Measurements from ENCODE around the gene KDM4C. TPM values are rescaled to one million over a fixed set of nuclear protein-coding genes. Genes with fewer than 3 reads are reported as not detected.

Gene KDM4C
- total and polyA plus RNA-seq, 2 of the 8 experiments (the other 6 are each of a cell fraction or from before 2014, with no cell fraction given) = 13.0 to 26.1 TPM

DNA sequence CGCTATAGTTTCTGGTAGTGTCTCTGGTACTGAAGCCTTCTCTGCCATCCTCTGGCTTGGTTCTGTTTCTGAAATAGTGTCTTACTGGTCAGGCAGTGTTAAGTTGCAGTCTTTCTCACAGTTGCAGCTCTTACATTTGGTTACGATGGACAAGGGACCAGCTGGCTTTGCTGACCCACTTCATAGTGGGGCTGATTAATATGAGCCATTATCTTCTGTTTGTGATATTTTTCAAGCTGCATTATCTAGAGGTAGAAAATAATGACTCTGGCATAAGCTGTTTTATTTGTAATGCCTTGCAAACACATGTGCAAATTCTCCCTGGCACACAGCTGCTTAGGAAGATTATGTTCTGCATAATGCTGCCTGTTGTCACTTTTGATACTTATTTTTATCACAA is 199.1 kb downstream of the KDM4C start:
- Histone ChIP-seq H3K4me2 (ENCODE audit: insufficient read depth in 1 of 2, low read depth in 2 of 2, low read length in 2 of 2) (no peak overlapping the region), H3K27me3 (replicated peaks in 1 of 4; ENCODE audit: control insufficient read depth in 3 of 4, extremely low read depth in 1 of 4, insufficient read depth in 3 of 4, low read length in 3 of 4) (no peaks in the 10 kb centered on the region), H2BK5ac (ENCODE audit: low read depth, low read length) (no peak overlapping the region), H4K20me1 (replicated peaks in 1 of 2; ENCODE audit: control insufficient read depth in 1 of 2, insufficient read depth in 2 of 2, low read length in 2 of 2) (no peaks in the 10 kb centered on the region), H3K4me3 (ENCODE audit: extremely low read depth in 1 of 4, insufficient read depth in 2 of 4, low read depth in 3 of 4, low read length in 4 of 4) (no peak overlapping the region), H2BK120ac (replicated peaks; ENCODE audit: low read depth, low read length) (no peak overlapping the region), H3K23me2 (ENCODE audit: low read depth, low read length) (no peaks in the 10 kb centered on the region), H3K14ac (ENCODE audit: insufficient read length) (no peak overlapping the region), H3K79me1 (ENCODE audit: low read depth, low read length) (no peaks in the 10 kb centered on the region), H3K18ac (ENCODE audit: extremely low read depth, low read length) (no peak overlapping the region), H3K4me1 (replicated peaks in 1 of 4; ENCODE audit: control insufficient read depth in 3 of 4, insufficient read depth in 4 of 4, low read length in 3 of 4) (peaks cover 0 to 7% (median 1%) of the 10 kb centered on the region in 4 experiments; a peak in 4 of 7 replicates), H3K9ac (replicated peaks in 1 of 4; ENCODE audit: extremely low read depth in 1 of 4, low read depth in 3 of 4, low read length in 3 of 4) (no peak overlapping the region), H4K5ac (ENCODE audit: insufficient read length, low read depth, low read length) (no peak overlapping the region), H2AK5ac (ENCODE audit: low read depth, low read length) (no peak overlapping the region), H3K9me3 (ENCODE audit: insufficient read depth in 2 of 2, low read depth in 1 of 2, low read length in 1 of 2) (no peaks in the 10 kb centered on the region), H3K27ac (ENCODE audit: low read depth, low read length) (no peak overlapping the region), H4K8ac (ENCODE audit: extremely low read depth, insufficient read depth, low read length) (no peak overlapping the region), H2BK12ac (ENCODE audit: low read depth, low read length) (no peak overlapping the region), H3K4ac (replicated peaks; ENCODE audit: insufficient read length, low read depth, low read length) (no peak overlapping the region), H4K91ac (replicated peaks; ENCODE audit: insufficient read length, low read length) (no peak overlapping the region), H2BK20ac (ENCODE audit: low read length) (no peak overlapping the region), H3K36me3 (ENCODE audit: control insufficient read depth in 2 of 4, insufficient read depth in 4 of 4, low read length in 3 of 4) (no peaks in the 10 kb centered on the region), H3K56ac (replicated peaks; ENCODE audit: insufficient read length, low read depth, low read length) (no peak overlapping the region), H3K79me2 (ENCODE audit: control insufficient read depth in 1 of 2, insufficient read depth in 2 of 2, low read length in 2 of 2) (0 out of 4 replicates have a peak, but pooled peaks cover 0 to 2% of the 10 kb centered on the region in 2 experiments), H2BK15ac (ENCODE audit: low read length) (no peak overlapping the region), H2AFZ (ENCODE audit: low read length) (no peak overlapping the region), H3K23ac (ENCODE audit: insufficient read length) (no peak overlapping the region)
- DNase-seq (ENCODE audit: low read depth in 1 of 2, low spot score in 2 of 2) (no peak), FAIRE-seq (no peak)
- POLR2A ChIA-PET (ENCODE audit: partially characterized antibody) = no interaction called here
- WGBS, 2 experiments (ENCODE audit: extremely low coverage in 1 of 2, insufficient coverage in 1 of 2, insufficient read length in 1 of 2, insufficient replicate concordance in 2 of 2, low coverage in 1 of 2, low lambda C conversion rate in 2 of 2, missing lambda C conversion rate in 1 of 2) = 88% methylated on average over 2 of the region's 2 CpGs; no CpG with 5 or more reads in 1 of the 2 experiments
- CTCF ChIA-PET (ENCODE audit: partially characterized antibody) = interaction anchor here (0.6 to 1.6 kb wide), 4 partner anchors 130 to 982 kb away, joined by 3 to 6 read pairs (median 4); no protein-coding TSS in a partner anchor
- no peak for TF ChIP-seq SAP30 (IDR thresholded peaks at IDR 0.05; ENCODE audit: insufficient read depth, insufficient replicate concordance, low read length)
- TF ChIP-seq, protein P1, sequence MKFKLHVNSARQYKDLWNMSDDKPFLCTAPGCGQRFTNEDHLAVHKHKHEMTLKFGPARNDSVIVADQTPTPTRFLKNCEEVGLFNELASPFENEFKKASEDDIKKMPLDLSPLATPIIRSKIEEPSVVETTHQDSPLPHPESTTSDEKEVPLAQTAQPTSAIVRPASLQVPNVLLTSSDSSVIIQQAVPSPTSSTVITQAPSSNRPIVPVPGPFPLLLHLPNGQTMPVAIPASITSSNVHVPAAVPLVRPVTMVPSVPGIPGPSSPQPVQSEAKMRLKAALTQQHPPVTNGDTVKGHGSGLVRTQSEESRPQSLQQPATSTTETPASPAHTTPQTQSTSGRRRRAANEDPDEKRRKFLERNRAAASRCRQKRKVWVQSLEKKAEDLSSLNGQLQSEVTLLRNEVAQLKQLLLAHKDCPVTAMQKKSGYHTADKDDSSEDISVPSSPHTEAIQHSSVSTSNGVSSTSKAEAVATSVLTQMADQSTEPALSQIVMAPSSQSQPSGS (IDR thresholded peaks at IDR 0.05; ENCODE audit: low read length) = no peak
- TF ChIP-seq FOSL1 (IDR thresholded peaks at IDR 0.05; ENCODE audit: insufficient read depth, low read depth, low read length) = no peak
- TF ChIP-seq PHF8 (conservative IDR thresholded peaks at IDR 0.05; ENCODE audit: low read depth, low read length) = no peak
- no peak for TF ChIP-seq KDM1A (IDR thresholded peaks at IDR 0.05; ENCODE audit: borderline replicate concordance, low read length)
- TF ChIP-seq SIN3A (conservative IDR thresholded peaks at IDR 0.05 in 1 of 2, IDR thresholded peaks at IDR 0.05 in 1 of 2; ENCODE audit: low read depth in 1 of 2, low read length in 2 of 2) = no peak
- no peak for TF ChIP-seq ZNF274 (IDR thresholded peaks at IDR 0.05; ENCODE audit: borderline replicate concordance, extremely low read depth, low read length)
- no peak for TF ChIP-seq KDM5A (IDR thresholded peaks at IDR 0.05; ENCODE audit: low read length)
- no peak for TF ChIP-seq YY1 (IDR thresholded peaks at IDR 0.05; ENCODE audit: low read depth, low read length)
- TF ChIP-seq, protein P2, sequence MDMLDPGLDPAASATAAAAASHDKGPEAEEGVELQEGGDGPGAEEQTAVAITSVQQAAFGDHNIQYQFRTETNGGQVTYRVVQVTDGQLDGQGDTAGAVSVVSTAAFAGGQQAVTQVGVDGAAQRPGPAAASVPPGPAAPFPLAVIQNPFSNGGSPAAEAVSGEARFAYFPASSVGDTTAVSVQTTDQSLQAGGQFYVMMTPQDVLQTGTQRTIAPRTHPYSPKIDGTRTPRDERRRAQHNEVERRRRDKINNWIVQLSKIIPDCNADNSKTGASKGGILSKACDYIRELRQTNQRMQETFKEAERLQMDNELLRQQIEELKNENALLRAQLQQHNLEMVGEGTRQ (IDR thresholded peaks at IDR 0.05; ENCODE audit: low read length) = no peak
- TF ChIP-seq TEAD4 (IDR thresholded peaks at IDR 0.05; ENCODE audit: low read depth, low read length) = no peak

Data from H1 (cell line).